Forelimb muscle (tissue), 1 donor: ENCODE data around the gene TPTE. TPM values are rescaled to one million over a fixed set of nuclear protein-coding genes. Genes with fewer than 3 reads are reported as not detected.
"Not testable (repeated sequence)": the region's sequence is repeated elsewhere in the genome, so short reads cannot be mapped to it uniquely, and the experiment has no call there.

Experiments used
- DNase-seq: peaks from one replicate; pipeline ENCODE4 v3.0.0-alpha.2; 2013; ENCODE audit warnings: low read depth
- polyA plus RNA-seq: library from polyadenylated mRNA; unstranded; fragments of 120-200 nt; gene quantifications from one replicate; pipeline ENCODE4 v1.2.1, GENCODE V29; 2013; ENCODE audit not compliant: insufficient read length

TPTE gene
- polyA plus RNA-seq, 1 donor, result not detected

GRCh38 chr21:10616535-10616934, 95.2 kb downstream of the TPTE start:
- no peak for DNase-seq

GRCh38 chr21:10617133-10617752, 95.9 kb downstream of the TPTE start:
- DNase-seq, result not testable (repeated sequence)

GRCh38 chr21:10627316-10627863, 106.0 kb downstream of the TPTE start:
- DNase-seq, result no peak

GRCh38 chr21:10629239-10629638, 107.9 kb downstream of the TPTE start:
- not testable (repeated sequence) for DNase-seq

GRCh38 chr21:10630829-10631228, 109.4 kb downstream of the TPTE start:
- not testable (repeated sequence) for DNase-seq

GRCh38 chr21:10631316-10631715, 109.9 kb downstream of the TPTE start:
- not testable (repeated sequence) for DNase-seq

- DNase-seq, result not testable (repeated sequence)
These were observed 116.8 kb downstream of the TPTE start for GRCh38 chr21:10638144-10638543.

GRCh38 chr21:10639123-10639522, 117.7 kb downstream of the TPTE start:
- DNase-seq, result no peak

GRCh38 chr21:10639746-10640145, 118.4 kb downstream of the TPTE start:
- not testable (repeated sequence) for DNase-seq

- no peak for DNase-seq
These were observed 119.1 kb downstream of the TPTE start for GRCh38 chr21:10640446-10640845.

- no peak for DNase-seq
These were observed 119.7 kb downstream of the TPTE start for GRCh38 chr21:10641107-10641506.

- DNase-seq, result not testable (repeated sequence)
These were observed 124.3 kb downstream of the TPTE start for GRCh38 chr21:10645667-10646066.

- DNase-seq, result not testable (repeated sequence)
These were observed 128.2 kb downstream of the TPTE start for GRCh38 chr21:10649350-10650149.

GRCh38 chr21:10650297-10650696, 128.9 kb downstream of the TPTE start:
- DNase-seq, result not testable (repeated sequence)
